SK-N-DZ (cell line): ENCODE data around the gene BID.
"Not testable (repeated sequence)": the region's sequence is repeated elsewhere in the genome, so short reads cannot be mapped to it uniquely, and the experiment has no call there.

Experiments
- DNase-seq: peaks from one replicate; pipeline ENCODE4 v3.0.0-alpha.2; 2015; ENCODE audit warnings: low spot score

BID gene

DNA sequence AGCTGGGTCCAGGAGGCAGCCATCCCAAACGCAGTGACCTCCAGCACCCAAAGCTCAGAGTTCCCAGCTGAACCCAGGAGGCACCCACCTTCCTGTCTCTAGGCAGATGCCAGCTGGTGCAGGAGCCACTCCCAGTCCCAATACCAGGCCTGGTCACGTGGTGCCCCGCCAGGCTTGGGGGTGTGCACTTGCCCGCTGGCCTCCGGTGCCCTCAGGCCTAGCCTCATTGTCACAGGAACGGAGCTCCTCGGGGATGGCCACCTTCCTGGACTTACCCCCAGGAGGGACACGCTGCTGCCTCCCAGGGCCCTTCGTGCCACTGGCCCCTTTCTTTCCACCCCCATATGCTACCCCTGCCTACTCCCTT lies 4.6 kb downstream of the BID start:
- DNase-seq: no peak

DNA sequence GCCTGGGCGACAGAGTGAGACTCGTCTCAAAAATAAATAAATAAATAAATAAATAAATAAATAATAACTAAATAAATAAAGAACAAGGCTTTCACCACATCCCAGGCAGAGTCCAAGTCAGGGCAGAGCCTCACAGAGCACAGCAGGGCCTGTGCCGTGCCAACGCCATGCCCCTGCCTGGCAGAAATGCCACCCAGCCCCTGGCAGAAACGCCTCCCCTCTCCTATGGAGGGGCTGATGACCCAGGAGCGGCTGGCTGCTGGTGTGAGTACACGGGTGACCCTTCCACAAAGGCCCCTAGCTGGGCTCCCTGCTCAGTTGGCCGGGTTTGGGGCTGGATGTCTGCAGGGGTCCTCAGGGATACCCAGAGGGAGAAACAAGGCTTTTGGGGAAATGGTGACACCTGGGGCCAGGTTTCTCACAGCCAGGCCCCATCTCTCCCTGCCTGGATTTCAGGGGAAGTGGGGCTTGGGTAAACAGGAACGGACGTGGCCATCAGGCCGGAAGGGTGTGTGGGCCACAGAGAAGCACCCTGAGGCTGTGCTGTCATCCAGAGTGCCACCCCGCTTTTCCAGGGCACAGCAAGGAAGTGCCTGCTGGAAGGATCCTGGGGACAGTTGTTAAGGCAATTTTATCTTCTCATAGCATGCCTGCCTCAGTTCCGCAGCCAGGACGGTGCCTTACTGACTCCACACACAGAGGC lies 5.1 kb downstream of the BID start:
- no peak for DNase-seq

DNA sequence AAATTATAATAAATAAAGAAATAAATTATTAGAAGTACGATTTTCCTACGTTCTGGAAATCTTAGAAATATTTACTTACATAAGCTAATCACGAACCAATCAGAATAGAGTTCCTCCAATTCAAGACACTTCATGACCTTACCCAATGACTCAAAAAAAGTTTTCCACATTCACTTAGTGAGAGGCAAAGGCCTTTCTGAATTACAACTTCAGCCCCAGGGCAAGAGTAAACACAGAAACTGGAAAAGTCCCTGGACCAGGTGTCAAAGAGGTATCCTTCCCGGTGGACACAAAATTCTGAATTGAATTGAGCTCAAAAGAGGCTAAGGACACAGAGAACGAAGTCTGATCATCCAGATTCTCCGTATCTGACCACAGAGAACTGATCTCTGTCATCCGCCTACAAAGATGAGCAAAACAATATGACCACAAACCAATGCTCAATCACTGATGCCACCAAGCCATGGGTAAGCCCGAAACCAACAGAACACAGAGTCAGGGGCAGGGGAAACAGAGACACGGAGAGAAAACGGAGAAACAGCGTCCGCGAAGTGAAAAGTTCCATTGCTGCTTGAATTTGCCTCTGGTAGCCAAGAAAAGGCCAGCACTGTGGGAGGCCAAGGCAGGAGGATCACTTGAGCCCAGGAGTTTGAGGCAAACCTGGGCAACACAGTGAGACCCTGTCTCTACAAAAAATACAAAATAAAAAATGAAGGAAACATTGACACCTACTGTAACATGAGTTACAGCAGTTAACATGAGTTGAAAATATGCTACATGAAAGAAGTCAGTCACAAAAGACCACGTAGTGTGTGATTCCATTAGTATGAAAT lies 6.8 kb downstream of the BID start:
- DNase-seq: no peak

DNA sequence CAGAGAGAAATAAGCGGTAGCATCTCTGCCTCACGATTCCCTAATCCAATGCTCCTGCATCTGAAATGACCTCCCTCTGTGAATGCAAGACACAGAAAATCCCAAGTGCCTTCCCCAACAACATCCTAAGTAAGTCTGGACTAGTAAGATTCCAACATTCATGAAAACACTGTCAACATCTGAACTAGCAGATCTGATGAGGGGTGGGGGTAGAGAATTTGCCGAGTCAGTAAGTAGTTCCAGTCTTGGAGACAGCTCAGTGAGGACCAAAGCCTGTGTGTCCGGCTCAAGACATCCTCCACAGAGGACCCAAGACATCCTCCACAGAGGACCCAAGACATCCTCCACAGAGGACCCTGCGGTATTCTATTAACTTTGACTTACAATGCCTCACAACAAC lies 9.4 kb downstream of the BID start:
- not testable (repeated sequence) for DNase-seq

DNA sequence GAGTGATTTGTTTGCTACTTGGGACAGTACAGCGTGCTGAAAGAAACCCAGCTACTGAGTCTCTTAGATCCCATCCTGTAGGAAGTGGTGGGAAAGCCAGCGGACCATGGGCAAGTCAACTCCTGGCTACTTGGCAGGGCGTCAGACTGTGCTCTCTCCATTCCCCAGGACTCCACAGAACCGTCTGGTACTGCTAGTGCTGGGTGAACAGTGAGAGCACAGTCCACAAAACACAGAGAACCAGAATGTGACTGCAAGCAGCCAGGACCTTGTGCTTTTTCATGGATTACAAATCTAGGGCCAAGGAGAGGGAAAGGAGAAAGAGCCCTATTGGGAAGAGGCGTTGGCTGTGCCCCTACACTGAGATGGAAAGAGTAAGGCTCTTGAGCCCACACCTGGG lies 10.2 kb downstream of the BID start:
- DNase-seq: no peak

DNA sequence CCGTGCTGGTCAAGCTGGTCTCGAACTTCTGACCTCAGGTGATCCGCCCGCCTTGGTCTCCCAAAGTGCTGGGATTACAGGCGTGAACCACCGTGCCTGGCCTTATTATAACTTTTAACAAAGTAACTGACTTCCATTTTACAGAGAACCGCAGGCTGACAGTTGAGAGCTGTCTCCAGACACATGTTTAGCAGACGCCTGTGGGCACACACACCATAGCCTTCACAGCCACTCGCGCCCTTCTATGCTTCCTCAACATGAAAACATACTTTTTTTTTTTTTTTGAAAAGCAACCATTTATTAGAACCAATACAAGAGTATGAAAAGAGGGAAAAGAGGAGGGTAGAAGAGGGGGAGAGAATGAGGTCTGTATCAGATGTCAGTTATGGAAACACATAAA lies 10.8 kb downstream of the BID start:
- not testable (repeated sequence) for DNase-seq

DNA sequence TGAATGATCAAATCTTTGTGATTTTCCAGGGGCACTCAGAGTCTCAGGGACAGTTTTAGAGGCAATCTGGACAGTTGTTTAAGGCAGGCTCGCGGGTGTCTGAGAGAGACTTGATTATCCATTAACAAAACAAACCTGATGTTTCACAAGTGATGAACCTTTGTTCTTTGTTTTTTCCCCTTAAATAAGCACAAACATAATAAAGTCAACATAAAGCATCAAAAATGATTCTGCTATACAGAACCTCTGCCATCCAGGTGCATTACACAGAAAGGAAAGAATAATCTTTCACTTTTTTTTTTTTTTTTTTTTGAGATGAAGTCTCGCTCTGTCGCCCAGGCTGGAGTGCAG lies 13.2 kb downstream of the BID start:
- DNase-seq: no peak

DNA sequence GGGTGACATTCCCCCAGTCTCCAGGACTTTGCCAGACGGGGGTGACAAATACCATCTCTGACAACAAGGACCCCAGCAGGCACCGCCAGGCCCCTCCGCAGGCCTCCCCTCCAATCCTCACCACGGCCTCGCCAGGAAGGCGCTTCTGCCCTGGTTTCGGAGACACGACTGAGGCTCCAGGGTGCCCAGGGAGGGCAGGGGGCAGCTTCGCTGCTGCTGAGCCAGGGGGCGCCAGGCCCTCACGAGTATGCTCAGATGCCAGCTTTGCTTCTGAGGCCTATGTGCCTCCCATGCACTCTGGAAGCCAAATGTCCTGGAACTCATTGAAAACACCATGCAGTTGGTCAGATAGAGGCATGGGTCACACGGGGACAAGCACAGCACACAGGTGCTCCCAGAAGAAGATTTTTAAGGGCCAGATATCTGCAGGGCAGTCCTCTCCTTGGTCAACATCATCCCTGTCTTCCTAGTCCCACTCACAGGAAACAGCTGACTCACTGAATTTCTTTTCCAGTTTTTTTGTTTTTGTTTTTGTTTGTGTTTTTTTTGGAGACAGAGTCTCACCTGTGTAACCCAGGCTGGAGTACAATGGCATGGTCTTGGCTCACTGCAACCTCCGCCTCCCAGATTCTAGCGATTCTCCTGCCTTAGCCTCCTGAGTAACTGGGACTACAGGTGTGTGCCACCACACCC lies 19.9 kb downstream of the BID start:
- no peak for DNase-seq

DNA sequence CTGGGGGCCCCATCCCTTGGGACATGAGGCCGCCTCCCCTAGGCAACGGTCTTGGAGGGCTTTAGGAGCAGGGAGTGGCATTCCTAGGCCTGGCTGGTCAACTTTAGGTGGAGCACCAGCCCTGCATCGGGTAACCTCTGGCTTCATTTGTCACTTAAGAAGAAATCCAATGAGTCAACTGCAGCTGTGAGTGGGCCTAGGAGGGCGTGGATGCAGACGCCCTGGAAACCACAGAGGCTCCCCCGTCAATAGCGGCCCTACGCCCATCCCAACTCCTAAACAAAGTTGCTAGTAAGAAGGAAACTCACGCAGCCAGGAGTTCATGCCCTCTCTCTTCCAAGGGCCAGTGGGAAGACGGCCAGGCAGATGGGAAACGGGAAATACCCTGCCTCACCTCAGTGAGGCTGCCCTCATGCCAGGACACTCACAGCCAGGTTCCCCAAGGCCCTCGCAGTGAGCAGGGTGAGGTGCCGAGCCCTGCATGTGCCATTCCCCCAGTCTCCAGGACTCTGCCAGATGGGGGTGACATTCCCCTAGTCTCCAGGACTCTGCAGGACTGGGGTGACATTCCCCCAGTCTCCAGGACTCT lies 20.8 kb downstream of the BID start:
- DNase-seq: no peak

DNA sequence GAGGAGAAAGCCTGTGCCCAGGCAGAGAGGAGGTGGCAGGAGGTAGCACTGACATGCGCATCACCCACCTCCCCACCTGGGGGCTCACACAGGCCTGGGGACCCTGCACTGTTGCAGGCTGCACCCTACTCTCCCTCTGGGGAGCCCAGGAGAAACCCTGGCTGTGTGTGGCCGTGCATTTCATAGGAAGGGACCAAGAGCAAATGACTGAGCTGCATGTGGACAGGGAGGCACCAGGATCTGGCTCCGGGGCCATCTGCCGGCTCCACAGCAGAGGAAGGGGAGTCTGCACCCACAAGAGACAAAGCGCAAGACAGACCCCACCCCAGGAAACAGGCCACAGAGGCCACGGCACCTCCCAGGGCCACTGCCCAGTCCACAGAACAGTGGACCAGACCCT lies 22.7 kb downstream of the BID start:
- no peak for DNase-seq

DNA sequence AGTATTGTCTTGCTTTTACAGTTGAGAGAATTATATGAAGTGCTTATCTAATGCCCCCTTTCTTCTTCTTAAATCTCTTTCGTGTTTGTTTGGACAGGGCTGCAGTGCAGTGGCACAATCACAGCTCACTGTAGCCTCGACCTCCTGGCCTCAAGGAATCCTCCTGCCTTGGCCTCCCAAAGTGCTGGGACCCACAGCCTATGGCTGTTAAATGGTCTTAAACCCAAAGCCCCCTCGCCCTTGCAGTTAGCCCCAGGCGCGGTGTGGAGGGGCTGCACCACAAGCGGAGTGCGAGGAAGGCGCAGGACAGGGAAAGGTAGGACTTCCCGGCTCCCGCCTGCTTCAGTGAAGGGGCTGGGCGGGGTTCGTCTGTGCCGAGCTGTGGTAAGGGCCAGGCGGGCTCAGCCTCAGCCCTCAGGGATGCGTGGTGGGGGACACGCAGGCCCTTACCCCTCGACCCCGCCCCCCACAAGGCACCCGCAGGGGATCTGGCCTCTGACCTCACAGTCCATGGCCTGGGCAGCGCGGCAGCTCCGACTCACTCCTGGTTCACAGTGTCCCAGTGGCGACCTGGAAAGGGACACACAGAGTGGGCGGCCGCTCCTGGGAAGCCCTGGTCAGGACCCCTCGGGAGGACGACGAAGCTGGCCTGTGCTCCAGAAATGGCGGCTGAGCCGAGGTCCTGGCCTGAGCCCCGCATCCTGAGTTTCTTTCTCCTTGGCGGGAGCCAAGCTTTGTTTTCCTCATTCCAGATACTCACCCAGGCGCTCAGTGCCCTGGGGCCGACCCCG lies 24.5 kb downstream of the BID start:
- no peak for DNase-seq

DNA sequence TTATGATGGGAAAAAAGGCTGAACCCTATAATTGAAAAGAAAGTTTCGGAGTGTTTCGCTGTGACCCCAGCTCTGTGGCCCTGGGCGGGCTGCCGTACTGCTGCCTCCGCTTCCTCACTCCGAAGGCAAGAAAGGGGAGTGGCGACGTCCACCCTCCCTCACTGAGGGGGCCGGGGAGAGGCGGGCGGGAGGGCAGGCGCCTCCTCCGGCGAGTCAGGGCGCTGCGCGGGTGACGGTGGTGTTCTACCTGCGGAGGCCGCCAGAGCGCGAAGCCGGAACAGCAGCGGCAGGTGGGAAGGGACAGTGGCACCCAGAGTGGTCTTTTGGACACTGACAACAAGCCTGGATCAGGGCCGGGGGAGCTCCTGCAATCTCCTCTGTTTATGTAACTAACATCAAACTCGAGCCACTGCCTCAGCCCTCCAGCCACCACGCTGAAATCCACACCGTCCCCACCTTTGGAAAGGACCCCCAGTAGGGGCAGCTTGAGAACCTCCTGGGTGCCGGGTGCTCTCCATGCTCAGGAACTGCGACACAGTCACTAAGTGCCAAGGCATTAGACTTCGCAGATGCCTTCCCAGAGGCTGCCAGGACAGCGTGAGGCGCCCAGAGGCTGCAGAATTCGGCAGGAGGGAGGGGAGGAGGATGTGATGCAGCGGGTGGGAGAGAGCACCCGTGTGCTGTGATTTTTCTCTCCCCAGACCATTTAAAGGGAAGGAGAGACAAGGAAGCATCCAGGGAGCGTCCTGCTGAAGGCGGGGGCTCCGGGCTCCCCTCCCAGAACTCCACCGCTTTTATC lies 25.5 kb downstream of the BID start:
- no peak for DNase-seq

DNA sequence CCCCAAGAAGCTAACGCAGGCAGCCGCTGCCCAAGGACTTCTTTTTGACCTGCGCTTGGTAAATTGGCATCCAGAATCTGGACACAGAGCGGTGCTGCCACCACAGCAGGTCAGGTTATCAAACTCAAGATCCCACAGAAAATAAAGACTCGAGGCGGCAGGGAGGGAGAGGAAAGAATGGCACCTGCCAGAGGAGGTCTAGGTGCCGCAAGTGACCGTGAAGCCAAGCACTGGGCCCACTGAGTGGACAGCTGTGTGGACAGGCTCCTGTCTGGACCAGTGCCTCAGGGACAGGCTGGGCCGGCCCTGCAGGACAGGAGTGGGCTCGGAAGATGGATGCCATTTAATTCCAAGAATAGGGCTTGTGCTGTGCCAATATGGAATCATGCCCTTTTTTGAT lies 27.4 kb downstream of the BID start:
- DNase-seq: no peak

DNA sequence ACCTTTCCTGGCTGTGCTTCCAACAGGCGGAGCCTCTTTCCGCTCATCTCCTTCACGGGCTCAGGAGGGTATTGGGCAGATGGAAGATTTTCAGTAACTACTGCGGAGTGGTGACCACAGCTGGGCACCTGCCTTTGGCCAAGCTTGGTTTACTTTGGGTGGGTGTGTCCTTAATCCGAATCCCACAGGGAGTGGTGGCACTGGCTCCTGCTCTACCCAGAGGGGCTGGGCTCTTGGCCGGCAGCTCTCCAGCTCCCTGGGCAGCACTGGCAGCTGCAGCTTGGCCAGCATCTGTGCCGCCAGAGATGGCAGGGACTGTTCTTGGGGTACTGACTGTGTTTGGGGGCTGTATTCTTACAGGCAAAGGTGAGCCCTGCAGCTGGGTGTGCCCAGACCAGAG lies 29.8 kb downstream of the BID start:
- no peak for DNase-seq

DNA sequence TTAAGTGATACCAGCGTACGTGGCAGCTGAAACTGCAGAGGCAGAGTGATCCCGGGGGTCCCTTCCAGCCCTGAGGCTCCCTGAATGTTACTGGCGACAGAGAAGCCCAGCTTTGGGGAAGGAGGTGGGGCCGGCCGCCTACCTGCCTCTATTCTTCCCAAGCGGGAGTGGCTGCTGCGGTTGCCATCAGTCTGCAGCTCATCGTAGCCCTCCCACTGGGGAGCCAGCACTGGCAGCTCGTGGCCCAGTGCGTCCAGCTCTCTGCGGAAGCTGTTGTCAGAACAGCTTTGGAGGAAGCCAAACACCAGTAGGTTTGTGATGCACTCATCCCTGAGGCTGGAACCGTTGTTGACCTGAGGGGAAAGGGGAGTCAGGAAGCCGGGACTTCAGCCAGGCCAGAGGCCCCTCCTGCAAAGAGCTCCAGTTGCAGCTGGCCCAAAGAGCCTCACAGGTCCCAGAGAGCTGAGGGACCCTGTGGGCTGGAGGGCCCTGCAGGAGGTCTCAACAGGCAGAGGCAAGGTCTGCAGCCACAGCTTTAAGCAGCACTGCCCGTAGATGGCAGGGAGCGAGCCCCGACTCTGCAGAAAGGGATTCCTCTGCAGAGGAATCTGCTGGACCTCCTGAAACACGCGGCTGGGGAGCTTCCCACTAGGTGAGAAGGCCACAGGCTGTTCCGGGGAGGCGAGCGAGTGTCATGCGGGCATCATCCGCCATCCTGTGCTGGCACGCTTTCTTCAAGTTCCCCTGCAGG lies 30.4 kb downstream of the BID start:
- no peak for DNase-seq

DNA sequence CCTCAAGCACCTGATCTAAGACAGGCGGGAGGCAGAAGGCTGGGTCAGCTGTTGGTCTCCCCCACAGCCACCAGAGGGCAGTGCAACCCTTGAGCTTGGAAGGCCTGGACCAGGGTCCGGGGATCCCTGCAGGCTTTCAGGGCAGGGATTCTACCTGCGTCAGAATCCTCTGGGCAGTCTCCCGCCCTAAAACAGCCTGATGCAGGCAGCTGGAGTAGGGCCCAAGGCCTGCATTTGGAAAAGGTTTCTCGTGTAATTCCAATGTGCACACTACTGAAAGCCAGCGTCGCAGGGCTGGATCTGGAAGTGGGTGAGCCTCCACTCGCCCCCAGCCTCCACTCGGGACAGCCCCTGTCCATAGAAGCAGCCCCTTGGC lies 31.8 kb downstream of the BID start:
- DNase-seq: peak; percentile 82

DNA sequence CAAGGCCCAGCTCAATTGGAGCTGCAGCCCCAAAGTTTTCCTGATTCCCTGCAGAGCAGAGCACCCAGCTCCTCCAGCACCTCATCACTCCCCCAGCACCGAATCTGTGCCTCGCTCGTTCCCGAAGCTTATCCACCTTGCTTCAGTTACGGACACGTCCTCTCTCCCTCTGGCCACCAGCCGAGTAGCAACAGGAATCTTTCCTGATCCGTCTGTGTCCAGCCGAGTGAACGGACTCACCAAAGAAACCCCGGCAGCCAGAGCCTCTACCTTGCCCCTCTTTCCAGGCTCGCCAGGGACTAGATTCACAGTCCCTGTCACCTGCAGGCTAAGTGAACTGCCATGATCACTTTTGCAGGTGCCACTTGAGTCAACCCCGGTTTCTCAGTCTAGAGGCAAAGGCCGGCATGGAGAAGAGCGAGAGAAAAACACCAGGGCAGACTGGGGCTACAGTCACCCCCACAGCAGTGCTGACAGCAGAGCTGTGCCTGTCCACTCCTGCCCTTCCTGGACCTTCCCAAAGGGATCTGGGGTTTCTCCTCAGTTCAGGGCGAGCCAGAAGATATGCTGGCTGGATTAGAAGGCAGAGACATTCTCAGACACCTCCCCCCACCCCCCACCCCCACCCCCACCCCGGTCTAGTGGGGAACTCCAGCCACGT lies 32.3 kb downstream of the BID start:
- DNase-seq: no peak

DNA sequence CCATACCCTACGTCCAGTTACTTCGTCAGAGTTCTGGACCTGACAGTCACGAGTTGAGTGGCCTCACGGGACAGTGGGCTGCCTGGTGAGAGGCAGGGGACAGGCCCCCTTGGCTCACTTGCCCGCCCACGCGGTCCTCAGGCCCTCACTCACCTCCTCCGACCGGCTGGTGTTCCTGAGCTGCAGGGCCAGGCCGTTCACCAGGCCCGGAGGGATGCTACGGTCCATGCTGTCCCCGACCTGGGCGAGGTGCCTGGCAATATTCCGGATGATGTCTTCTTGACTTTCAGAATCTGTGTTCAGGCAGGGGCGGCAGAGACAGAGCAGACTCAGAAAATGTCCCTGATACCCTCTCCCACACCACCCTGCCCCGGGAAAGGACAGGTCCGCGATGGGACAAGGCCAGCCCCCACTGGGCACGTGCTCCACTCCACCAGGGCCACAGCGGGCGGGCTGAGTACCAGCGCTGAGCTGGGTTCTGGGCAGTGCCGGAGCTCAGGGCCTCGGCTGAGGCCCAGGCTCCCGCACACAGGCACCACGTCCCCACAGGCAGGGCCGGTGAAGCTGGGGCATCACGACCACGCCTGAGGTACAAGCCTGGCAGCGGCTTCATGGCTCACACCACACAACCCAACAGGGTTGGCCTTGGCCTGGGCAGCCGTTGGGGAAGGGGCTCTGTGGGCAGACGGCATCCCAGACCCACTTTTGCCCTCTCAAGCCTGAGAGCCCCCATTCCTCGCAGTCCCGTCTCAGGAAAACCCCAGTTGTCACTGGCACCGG lies 34.9 kb downstream of the BID start:
- no peak for DNase-seq
